ENCODE results near the gene WDR27.

GRCh38 chr6:169474362-169474761 lies 227.5 kb downstream of the WDR27 start:
- TF ChIP-seq CTCF (IDR thresholded peaks at IDR 0.05; ENCODE audit: low read length) = no peak
- no peak for TF ChIP-seq EZH2 (IDR thresholded peaks at IDR 0.05; ENCODE audit: borderline replicate concordance, low read length)
